HG02938 (cell line): Measurements from ENCODE around the gene B3GALT5.

Experiments
- ATAC-seq: cut with Tn5 transposase; IDR thresholded peaks from one replicate; pipeline ENCODE4 v1.9.1; 2021; ENCODE audit warnings: mild to moderate bottlenecking, moderate library complexity; ENCODE audit not compliant: unreplicated experiment

B3GALT5 gene

DNA sequence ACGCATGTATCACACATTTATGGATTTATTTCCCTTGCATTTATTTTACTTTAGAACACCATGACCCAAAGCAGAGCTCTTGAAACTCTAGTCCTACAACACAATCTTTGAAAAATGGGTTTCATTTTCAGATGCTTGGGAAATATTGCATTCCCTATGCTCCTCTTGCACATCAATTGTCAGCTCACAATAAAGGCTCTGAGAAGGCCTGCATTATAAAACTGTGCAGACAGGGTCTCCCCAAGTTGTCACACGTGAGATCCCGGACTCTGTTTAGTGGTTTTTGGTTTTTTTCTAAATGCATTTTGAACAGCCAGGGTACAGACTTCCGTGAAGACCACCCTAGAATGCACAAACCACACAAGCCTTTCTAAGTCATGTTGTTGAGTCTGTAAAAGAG is 9.9 kb upstream of the B3GALT5 start:
- ATAC-seq, result no peak

DNA sequence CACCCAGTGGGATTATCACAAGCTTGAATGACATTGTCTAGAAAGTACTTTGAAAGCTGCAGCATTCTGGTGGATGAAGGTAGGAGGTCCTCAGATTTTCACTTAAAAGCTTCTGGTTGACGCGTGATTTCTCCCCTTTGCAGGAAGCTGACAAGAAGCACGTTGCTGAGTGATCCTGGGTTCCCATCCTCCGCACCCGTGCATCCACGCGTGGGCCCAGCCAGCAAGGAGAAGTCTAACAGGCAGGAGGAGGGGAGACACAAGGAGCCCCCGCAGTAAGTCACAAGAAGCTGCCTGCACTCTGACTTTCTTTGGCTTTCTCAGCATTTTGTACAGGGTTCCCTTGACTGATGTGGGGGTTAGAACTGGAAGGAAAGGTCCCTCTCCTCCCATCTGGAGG is 7.8 kb upstream of the B3GALT5 start:
- no peak for ATAC-seq

DNA sequence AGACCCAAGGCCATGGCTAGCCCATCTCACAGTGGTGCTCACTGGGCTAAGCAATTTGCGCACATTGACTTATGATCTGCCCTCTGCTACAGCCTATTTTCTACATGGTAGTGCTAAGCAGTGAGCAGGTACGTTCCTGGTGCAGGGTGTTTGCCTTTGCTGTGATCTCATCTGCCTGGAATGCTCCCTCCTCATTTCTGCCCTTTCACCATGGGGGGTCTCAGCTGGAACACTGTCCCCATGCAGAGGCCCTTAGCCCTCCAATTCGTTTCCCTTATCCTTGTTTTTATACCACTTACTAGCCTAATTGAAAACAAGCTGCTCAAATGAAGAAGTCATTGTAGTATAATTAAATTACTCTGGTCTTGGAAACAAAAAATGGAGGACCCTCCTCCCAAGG is 2.0 kb upstream of the B3GALT5 start:
- no peak for ATAC-seq

DNA sequence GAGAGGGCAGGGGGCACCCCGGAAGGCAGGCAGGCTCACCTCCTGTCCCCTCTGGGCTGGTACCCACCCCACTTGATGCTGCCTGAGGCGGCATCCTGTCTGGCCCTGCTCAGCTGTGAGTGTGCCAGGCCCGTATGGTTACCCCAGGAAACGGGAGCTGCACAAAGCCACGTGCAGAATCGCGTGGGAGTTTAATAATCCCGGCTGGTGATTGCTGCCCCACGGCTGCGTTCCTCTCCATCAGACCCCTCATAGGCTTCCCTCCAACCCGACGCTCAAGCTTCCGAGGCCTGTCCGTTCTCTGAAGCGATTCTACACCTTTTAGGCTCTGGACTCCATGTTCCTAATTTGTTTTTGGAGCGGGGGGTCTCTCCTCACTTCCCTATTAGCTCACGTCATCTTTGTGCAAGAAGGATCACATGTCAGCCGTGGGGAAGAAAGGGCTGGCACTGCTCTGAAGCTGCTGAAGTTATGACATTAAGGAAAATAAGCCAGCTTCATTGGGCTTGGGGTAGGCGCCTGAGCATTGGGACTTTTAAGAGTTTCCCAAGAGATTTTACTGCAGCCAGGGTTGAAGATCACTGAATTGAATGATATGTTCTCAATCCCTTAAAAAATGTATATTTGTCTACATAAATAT is 1.1 kb upstream of the B3GALT5 start:
- no peak for ATAC-seq

DNA sequence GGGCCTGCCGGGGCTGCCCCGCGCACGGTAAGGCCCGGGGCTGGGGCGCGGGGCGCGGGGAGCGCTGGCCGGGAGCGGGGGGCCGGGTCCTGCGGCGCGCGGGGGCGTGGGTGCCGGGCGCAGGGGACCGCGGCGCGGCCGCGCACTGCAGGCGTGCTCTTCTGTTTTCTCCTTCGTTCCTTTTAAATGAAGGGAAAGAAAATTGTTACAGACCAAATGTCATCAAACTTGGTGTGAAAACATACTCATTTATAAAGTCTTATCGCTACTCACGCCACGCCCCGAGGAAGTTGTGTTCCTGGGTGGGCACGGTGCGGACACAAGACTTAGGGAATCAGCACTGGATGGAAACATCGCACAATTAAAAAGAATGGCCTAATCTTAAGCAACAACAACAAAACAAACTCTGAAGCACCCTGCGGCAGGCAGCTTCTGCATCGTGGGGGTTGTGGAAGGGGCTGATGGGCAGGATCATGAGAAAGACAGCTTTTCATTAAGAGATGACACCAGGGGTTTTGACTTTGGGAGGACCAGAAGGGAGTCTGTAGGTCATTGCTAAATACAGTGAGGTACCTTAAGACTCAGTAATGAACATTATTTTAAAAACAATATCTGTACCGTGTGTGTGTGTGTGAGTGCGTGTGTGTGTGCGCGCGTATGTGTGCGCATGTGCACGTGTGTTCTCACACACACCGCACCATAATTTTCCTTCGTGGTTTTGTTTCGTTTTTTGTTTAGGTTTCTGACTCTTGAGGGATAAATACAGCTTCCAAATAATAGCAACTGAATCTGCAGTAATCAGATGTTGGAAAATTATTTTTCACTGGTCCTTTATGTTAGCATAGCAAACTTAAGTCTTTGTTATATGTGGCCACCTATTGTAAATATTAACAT is 548 bp downstream of the B3GALT5 start:
- no peak for ATAC-seq

DNA sequence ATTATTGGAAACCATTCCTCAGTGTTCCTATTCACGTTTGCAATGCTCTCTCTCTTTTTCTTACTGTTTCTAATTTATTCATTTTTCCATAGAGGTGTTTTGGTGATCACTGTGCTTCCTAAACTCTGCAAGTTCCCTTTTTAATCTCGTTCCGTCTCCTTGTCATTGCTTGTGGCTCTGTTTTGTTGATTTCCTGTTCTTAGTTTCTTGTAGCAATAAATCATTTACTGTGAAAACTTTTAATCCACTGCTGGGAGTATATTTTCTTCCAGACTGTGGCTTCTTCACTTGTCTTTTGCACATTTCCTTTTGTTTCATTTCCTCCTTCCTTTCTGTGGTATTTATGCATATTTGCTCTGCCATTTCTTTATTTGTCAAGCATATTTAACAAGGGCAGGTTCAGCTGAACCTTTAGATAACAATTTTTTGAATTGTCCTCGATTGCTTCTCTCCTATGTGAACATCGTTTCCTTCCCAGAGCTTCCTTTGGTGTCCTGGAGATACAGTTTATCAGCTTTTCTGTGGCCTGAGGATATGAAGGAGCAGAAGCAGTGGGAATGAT is 3.6 kb downstream of the B3GALT5 start:
- no peak for ATAC-seq

DNA sequence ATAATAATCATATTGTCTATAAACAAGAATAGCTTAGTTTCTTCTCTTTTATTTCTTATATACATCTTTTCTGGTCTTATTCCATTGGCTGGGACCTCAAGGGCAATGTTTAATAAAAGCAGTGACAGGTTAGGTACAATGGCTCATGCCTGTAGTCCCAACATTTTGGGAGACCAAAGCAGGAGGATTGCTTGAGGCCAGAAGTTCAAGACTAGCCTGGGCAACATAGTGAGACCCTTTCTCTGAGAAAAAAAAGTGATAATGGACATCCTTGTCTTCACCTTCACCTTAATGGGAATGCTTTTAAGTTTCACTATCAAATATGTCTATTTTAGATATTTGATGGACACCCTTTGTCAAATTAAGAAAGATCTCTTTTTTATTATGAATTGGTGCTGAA is 8.1 kb downstream of the B3GALT5 start:
- no peak for ATAC-seq

DNA sequence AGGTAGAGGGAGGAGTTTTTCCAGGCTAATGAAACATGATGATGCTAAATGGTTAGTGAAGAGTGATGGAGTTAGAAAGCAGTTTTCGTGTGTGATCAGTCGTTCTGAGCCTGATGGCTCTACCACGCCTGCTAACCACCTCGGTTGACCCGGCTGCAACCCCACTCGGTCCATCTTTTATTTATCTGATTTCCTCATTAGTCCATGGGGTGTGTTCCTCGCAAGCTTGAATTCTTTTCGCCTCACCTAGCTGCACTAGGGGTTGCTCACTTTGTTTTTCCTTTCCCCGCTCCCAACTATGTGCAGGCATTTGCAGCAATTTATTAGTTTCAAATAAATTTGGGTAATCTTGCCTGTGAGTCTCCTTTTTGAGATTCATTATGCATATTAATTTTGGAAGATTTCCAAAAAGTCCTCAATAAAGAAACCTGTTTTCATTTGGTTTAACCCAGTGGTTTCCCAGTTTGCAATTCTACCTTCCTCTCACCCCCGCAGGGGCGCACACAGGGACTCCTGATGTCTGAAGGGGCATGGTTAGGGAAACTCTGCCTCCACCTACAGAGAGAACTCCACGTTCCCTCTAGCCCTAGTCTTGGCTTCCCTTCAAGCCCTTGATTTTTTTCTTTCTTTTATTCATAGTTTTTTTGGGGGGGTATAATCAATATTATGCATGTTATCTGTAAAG is 12.6 kb downstream of the B3GALT5 start:
- ATAC-seq, result no peak

DNA sequence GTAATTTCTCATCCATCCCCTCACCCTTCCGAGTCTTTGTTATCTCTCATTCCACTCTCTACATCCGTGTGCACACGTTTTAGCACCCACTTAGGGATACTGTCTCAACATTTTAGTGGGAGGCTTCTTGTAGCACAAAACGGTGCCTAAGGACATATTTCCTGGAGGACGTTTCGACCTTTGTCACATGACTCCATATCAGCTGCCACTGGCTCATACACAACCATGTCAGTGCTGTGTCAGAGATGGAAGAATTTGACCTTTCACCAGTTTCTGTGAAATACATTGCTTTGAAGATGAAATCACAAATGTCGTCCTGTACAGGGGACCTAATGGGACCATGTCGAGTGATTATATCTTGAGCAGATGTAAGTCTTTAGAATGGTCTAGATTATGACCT is 15.6 kb downstream of the B3GALT5 start:
- ATAC-seq, result no peak

DNA sequence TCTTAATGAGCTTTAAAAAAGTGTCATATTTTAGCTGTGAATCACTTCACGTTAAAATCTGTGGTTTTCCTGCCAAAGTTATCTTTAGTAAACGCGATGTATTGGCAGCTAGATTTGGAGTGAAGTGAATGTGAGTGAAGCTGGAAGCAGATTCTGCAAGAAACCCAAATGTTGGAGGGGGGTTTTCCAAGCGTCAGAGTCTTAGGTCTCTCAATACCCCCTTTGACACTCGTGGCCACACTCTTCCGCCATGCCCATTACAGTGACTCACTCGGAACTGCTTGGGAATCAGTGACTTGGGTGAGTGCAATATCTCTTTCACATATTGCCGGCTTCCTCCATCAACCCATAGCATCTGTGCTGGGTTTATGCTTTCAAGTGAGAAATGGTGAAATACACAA is 17.5 kb downstream of the B3GALT5 start:
- no peak for ATAC-seq

DNA sequence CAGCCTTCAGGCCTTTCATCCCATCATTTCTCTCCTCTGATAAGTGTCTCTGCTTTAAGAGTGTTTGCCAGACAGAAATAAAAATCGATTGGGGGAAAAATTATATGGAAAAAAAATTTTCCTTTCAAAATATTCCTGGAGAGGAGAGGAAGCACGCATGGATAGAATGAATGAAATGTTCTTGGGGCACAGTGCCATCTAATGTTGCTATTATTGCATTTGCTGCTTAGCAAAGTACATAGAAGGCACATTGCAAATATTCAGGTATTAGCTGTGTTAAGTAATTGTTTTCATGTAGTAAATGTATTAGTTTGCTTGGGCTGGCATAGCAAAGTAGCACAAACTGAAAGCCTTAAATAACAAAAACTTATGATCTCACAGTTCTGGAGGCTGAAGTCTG is 18.1 kb downstream of the B3GALT5 start:
- no peak for ATAC-seq

DNA sequence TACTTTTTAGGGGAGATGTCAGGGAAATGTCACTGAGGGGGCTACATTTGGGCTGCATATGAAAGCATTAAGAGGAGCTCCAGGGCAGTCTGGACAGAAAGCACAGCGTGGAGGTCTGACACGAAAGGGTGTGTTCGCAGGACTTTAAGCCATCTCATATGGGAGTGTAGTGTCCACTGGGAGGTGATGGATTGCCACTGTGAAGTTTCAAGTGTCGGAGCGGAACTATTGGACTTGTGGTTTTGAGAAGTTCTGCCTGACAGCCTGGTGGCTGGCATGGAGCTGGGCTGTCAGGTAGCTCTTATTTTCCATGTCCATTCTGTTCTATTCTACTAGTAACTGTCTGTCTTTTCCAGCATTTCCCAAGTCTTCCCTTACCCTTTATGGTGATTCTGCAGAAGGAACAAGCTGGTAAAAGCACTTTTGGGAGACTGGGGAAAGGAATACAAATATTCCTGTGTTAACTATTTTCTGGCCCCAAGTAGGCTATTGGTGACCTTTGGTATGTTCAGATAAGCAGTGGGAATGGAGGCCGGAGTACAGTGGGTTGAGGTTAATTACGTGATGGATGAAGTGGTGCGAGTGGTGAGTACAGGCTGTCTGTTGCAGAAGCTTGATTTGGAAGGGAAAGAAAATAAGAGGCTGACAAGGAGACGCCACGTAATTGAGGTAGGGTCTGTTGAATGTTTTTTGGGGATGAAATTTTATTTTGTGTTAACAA is 19.3 kb downstream of the B3GALT5 start:
- no peak for ATAC-seq

DNA sequence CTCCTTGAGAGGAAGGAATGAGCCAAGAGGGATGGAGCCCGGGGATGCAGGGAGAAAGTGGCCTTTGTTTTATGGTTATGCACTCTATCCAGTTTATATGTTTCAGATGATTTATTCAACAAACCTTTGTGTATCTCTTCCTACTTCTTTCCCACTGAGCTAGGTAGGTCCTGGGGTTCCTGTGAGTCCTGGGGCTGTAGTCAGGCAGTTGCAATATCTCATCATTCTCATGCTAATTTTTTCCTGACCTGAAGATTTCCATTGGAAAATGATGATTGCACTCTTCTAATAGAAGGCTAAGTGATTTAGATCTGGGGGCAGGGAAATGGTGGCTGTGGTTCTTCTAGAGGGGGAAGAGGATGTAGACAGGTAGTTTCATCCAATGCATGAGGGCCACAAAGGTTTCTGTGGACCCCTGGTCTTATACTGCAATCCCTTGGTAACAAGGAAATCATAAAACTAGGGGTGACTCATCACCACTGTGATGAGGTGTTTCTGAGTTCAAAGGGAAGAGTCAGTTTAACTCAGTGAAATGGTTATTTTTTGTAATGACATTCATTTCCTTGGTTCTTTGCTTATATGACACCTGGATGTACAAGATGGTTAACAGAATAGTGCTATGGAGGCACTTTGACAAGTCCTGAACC is 20.2 kb downstream of the B3GALT5 start:
- ATAC-seq, result no peak

DNA sequence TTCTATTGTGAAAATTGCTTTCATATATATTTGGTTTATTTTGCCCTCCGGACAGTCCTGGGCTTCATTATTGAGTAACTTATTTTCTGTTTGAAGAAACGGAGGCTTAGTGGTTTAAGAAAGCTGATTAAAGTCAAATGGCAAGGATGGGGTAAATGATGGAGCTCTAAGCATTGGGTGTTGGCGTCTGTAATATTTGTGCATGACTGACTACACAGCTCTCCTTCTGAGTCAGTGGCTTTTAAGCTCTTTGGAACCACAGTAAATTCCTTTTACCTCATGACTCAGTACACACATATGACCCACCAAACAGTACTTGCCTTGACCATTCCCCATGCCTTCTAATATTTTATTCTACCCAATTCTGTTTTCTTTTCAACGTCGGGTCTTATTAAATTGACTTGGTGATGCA is 21.0 kb downstream of the B3GALT5 start:
- no peak for ATAC-seq

DNA sequence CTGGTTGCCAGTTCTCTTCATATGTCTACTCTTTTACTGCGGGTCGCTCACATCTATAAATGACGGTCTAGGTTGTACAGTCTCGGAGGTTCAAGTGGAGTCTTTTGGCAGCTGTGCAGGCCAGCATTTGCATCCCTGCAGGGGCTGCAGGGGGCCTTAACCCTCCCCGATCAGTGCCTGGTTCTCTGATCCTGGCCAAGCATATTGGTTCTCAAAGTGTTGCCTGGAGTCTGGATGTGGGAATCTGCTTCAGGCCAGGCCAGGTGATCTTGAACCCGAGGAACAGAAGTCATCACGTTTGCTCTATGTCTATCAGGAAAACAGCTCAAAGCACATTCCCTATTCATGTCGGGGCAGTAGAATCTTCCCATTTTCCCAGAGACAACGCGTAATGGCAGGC is 21.8 kb downstream of the B3GALT5 start:
- ATAC-seq, result no peak

DNA sequence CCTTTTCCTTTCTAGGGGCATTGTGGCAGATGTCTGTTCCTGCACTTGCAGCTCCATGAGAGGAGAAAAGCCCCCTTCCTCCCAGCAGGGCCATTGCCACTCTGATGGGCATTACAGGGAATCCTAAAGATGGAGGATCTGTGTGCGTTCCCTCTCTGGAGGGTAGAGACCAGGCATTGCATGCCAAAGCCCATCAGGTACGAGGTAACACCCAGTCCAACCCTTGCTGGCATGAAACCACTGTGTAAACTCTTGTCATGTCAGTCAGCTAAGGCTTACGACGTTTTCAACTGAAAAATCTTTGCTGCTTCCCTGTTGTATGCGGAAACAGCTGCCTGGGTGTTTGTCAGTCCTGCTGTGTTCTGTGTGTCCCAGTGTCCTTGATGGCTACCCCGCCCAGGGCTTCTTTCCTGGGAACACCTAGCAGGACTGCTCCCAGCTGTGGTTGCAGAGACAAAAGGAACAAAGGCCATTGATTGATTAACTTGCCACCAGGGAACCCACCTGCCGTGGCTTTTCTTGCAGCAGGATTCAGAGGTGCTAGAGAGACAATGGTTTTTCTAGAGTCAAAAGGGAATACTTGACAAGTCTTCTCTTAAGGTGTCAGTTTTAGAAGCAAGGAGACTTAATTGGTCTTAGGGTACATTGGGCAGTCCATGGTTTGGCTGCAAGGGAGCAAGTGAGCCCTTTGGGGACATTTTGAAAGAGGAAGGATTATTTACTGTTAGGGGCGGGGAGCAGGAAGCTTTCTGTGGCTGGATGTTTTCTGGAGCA is 24.6 kb downstream of the B3GALT5 start:
- no peak for ATAC-seq

DNA sequence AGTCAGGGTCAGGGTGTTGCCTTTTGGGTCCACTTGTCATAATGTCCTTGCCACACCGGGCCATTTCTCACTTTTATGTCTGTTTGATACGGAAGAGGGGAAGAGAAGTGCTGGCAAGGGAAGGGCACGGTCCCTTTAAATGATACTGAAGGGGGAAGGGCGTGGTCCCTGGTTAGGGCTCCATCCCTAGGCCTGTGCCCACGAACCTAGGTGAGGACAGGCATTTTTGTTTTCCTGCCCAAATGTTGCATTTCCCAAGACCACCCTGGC is 25.2 kb downstream of the B3GALT5 start:
- ATAC-seq, result no peak

DNA sequence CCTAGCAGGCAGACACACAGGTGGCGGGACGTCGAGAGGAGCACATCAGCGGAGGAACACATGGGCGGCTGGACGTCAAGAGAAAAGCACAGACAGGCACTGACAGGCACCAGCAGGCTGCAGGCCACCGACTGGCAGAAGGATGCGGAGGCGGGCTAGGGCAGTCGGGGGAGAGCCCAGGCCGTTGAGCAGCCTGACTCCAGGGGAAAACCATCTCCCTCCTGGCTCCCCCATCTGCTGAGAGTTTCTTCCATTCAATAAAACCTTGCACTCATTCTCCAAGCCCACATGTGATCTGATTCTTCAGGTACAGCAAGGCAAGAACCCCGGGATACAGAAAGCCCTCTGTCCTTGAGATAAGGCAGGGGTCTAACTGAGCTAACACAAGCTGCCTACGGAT is 25.5 kb downstream of the B3GALT5 start:
- ATAC-seq, result no peak

DNA sequence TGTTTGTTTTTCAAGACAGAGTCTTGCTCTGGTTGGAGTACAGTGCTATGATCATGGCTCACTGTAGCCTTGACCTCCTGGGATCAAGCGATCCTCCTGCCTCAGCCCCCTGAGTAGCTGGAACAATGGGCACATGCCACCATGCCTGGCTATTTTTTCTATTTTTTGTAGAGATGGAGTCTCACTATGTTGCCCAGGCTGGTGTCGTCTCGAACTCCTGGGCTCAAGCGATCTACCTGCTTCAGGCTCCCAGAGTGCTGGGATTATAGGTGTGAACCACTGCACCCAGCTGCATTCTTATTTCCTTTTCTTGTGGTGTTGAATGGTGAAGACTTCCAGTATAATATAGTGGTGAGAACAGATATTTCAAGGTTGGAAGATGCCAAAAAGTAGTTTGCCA is 28.0 kb downstream of the B3GALT5 start:
- no peak for ATAC-seq

DNA sequence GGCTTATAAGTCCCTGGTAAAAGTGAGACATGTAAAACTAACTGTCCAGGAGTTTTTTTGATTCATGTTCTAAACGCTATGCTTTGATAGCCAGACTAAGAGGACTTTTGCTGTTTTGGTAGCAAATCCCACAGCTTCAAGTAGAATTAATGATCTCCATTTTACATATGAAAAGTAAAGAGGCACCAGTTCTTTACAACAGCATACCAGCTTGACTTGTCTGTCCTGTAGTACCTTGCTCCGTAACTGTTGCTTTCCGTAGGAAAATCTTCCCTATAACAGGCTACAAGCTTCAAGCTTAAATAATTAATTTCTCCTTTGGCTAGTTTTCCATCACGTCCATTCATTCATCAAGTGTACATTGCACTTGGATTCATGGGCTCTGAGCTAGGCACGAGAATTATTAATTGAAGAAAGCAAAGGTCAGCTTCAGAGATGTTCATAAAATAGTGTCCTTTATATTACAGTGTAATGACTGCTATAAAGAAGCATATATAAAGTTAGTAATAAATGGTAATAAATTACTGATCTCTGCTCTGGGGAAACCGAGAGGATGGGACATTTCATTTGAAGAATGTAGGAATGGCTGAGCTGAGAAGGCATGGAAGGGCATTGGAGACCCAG is 29.2 kb downstream of the B3GALT5 start:
- ATAC-seq, result no peak
